NCI-H2227 (cell line): ENCODE results near the gene OR14A2.
"Not testable (repeated sequence)": the region's sequence is repeated elsewhere in the genome, so short reads cannot be mapped to it uniquely, and the experiment has no call there.

ENCODE experiments used
- DNase-seq: peaks from one replicate; lab custom pipeline; 2025; ENCODE audit not compliant: unreplicated experiment; lab: John Stamatoyannopoulos, UW

The OR14A2 gene

GRCh38 chr1:247748041-247748440 is at the start of gene OR14A2:
Gene OR14A2, minus strand, starts transcription at chr1:247748141.
- no peak for DNase-seq

- DNase-seq, result no peak
These were observed 49.6 kb upstream of the OR14A2 start for GRCh38 chr1:247797518-247797917.

- no peak for DNase-seq
These were observed 21.7 kb upstream of the OR14A2 start for GRCh38 chr1:247769603-247770002.

- no peak for DNase-seq
These were observed 12.5 kb upstream of the OR14A2 start, which contains the start of gene OR1C1 for GRCh38 chr1:247760456-247760855. Gene OR1C1, minus strand, starts transcription at chr1:247760556. Its CDS starts 2,150 bp downstream, at chr1:247758406.

- not testable (repeated sequence) for DNase-seq
These were observed 6.4 kb upstream of the OR14A2 start for GRCh38 chr1:247754311-247754710.

- no peak for DNase-seq
These were observed 1.9 kb upstream of the OR14A2 start for GRCh38 chr1:247749870-247750269.

- no peak for DNase-seq
These were observed 325 bp downstream of the OR14A2 start for GRCh38 chr1:247747616-247748015.

GRCh38 chr1:247746391-247746935 is 1.5 kb downstream of the OR14A2 start:
- no peak for DNase-seq

- DNase-seq, result not testable (repeated sequence)
These were observed 5.7 kb downstream of the OR14A2 start for GRCh38 chr1:247742215-247742760.

GRCh38 chr1:247741756-247742155 is 6.2 kb downstream of the OR14A2 start:
- DNase-seq, result no peak

GRCh38 chr1:247740721-247741120 is 7.2 kb downstream of the OR14A2 start:
- DNase-seq, result no peak

- no peak for DNase-seq
These were observed 9.6 kb downstream of the OR14A2 start, which contains the start of gene OR14K1 for GRCh38 chr1:247738315-247738714. Gene OR14K1, plus strand, starts transcription at chr1:247738615. Its CDS starts 0 bp downstream, at chr1:247738615.

GRCh38 chr1:247721222-247721621 is 26.7 kb downstream of the OR14A2 start:
- no peak for DNase-seq

- no peak for DNase-seq
These were observed 31.4 kb downstream of the OR14A2 start, which contains the start of gene OR6F1 for GRCh38 chr1:247716546-247716945. Gene OR6F1, minus strand, starts transcription at chr1:247716646. Its CDS starts 3,891 bp downstream, at chr1:247712755.

- DNase-seq, result no peak
These were observed 34.2 kb downstream of the OR14A2 start for GRCh38 chr1:247713753-247714152.

GRCh38 chr1:247710681-247711080 is 37.3 kb downstream of the OR14A2 start:
- DNase-seq, result not testable (repeated sequence)

- DNase-seq, result no peak
These were observed 46.6 kb downstream of the OR14A2 start for GRCh38 chr1:247701338-247701737.

- DNase-seq, result no peak
These were observed 66.5 kb downstream of the OR14A2 start for GRCh38 chr1:247681288-247681897.

- DNase-seq, result no peak
These were observed 67.8 kb downstream of the OR14A2 start for GRCh38 chr1:247680171-247680570.

GRCh38 chr1:247679639-247680038 is 68.3 kb downstream of the OR14A2 start, which contains the start of gene OR13G1:
Gene OR13G1, minus strand, starts transcription at chr1:247679739. Its CDS starts 6,698 bp downstream, at chr1:247673041.
- DNase-seq, result no peak
